ENCODE measurements around the gene HOXB3. TPM values are rescaled to one million over a fixed set of nuclear protein-coding genes. Genes with fewer than 3 reads are reported as not detected.

The HOXB3 gene
- total and polyA plus RNA-seq, 7 donors = 6.2 to 64.3 (median 25.3) TPM

DNA sequence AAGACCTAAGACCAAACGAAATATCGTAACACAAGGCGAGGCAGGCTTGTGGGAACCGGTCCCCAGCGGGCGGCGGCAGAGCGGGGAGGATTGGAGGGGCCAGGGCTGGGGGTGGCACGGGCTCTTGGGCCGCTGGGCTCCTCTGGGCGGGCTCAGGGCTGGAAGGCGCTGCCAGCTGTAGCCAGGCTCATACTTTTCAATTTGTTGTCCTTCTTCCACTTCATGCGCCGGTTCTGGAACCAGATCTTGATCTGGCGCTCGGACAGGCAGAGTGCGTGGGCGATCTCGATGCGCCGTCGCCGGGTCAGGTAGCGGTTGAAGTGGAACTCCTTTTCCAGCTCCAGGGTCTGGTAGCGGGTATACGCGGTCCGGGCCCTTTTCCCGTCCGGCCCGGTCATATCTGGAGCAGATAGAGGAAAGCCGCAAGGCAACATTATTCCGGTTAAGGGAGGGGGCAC lies 2.0 kb upstream of the HOXB3 start:
- Histone ChIP-seq H3K27ac (peak overlapping the region in 3 of 4 donors; percentile 95 to 99 (median 97)), H3K36me3 (no peaks in the 10 kb centered on the region), H3K4me1 (peaks cover 0 to 59% (median 48%) of the 10 kb centered on the region in 4 donors), H3K4me3 (peak overlapping the region; percentile 36 to 70 (median 56)), H3K27me3 (peaks cover 0 to 7% (median 0%) of the 10 kb centered on the region in 3 donors), H3K9me3 (no peaks in the 10 kb centered on the region)
- intact Hi-C loops (cut with DNase I) = loop anchor here (2.0 kb wide), 2 partner anchors 99 to 241 kb away; no protein-coding TSS in a partner anchor
- DNase-seq = no peak
- WGBS, 2 donors = 31 to 71% methylated on average over 33 of the region's 33 CpGs
- TF ChIP-seq, protein P1, sequence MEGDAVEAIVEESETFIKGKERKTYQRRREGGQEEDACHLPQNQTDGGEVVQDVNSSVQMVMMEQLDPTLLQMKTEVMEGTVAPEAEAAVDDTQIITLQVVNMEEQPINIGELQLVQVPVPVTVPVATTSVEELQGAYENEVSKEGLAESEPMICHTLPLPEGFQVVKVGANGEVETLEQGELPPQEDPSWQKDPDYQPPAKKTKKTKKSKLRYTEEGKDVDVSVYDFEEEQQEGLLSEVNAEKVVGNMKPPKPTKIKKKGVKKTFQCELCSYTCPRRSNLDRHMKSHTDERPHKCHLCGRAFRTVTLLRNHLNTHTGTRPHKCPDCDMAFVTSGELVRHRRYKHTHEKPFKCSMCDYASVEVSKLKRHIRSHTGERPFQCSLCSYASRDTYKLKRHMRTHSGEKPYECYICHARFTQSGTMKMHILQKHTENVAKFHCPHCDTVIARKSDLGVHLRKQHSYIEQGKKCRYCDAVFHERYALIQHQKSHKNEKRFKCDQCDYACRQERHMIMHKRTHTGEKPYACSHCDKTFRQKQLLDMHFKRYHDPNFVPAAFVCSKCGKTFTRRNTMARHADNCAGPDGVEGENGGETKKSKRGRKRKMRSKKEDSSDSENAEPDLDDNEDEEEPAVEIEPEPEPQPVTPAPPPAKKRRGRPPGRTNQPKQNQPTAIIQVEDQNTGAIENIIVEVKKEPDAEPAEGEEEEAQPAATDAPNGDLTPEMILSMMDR (IDR thresholded peaks at IDR 0.05) = no peak
- TF ChIP-seq EP300 (IDR thresholded peaks at IDR 0.05) (no peak), POLR2AphosphoS5 (IDR thresholded peaks at IDR 0.05) (peak in 1 of 4 donors; percentile 20), POLR2A (IDR thresholded peaks at IDR 0.05) (no peak)

GRCh38 chr17:48591255-48592056 lies 1.4 kb upstream of the HOXB3 start:
- no peaks in the 10 kb centered on the region for H3K36me3 ChIP-seq
- H3K4me1 ChIP-seq = peaks cover 0 to 59% (median 48%) of the 10 kb centered on the region in 4 donors
- peak overlapping the region; percentile 36 to 70 (median 56) for H3K4me3 ChIP-seq
- no peak for DNase-seq
- H3K9me3 ChIP-seq = no peaks in the 10 kb centered on the region
- intact Hi-C loops (cut with DNase I) = loop anchor here (2.0 kb wide), 2 partner anchors 99 to 241 kb away; no protein-coding TSS in a partner anchor
- TF ChIP-seq, protein P1 (IDR thresholded peaks at IDR 0.05) = no peak
- no peak for TF ChIP-seq POLR2A (IDR thresholded peaks at IDR 0.05)
- TF ChIP-seq POLR2AphosphoS5 (IDR thresholded peaks at IDR 0.05) = no peak
- no peak for TF ChIP-seq EP300 (IDR thresholded peaks at IDR 0.05)
- H3K27ac ChIP-seq = peak overlapping the region in 3 of 4 donors; percentile 95 to 99 (median 97)
- H3K27me3 ChIP-seq = peaks cover 0 to 7% (median 0%) of the 10 kb centered on the region in 3 donors
- 78 to 87% methylated on average over 10 of the region's 10 CpGs for WGBS, 2 donors

GRCh38 chr17:48590607-48591161 lies 643 bp upstream of the HOXB3 start:
- no peak for DNase-seq
- Histone ChIP-seq H3K4me3 (peak overlapping the region; percentile 36 to 70 (median 56)), H3K27me3 (peaks cover 0 to 7% (median 0%) of the 10 kb centered on the region in 3 donors), H3K27ac (peak overlapping the region in 3 of 4 donors; percentile 95 to 99 (median 97)), H3K9me3 (no peaks in the 10 kb centered on the region), H3K4me1 (peaks cover 0 to 55% (median 42%) of the 10 kb centered on the region in 4 donors), H3K36me3 (no peaks in the 10 kb centered on the region)
- peak in 1 of 4 donors; percentile 3 for TF ChIP-seq POLR2AphosphoS5 (IDR thresholded peaks at IDR 0.05)
- TF ChIP-seq EP300 (IDR thresholded peaks at IDR 0.05) = no peak
- intact Hi-C loops (cut with DNase I) = no loop called here

DNA sequence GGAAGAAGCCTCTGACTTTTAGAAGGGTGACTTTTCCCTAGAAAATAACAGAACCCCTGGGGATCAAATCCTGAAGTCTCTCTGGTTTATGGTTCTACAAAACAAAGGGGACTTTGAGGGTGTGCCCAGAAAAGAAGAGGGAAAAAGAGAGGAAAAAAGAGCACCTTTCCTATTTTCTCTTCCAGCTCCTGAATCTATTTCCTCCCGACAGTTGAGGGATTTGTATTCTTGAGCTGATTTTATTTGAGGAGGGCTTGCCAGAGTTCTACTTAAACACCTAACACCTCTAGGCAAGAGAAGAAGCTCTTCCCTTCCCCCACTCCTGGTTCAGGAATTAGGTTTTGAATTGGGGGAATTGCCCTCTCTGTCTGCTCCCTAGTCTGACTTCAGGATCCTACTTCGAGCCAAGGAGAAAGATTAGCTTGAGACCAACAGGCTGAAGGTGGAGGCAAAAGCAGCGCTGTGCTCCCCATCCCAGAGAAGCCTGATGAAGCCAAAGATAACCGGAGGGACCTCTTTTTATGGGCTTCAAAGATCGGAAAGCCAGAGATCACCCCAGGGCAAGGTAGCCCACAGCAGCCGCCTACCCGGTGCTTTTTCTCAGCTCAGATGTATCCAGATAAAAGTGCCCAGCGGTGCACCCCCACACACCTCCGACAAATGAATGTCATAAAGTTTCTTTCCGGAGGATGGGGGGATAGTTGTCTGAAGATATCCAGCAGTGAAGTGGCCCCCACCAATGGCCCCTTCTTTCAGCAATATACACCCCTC lies 796 bp downstream of the HOXB3 start:
- peak overlapping the region in 3 of 4 donors; percentile 95 to 99 (median 97) for H3K27ac ChIP-seq
- H3K4me3 ChIP-seq = peak overlapping the region; percentile 36 to 70 (median 56)
- WGBS, 2 donors = 38 to 75% methylated on average over 10 of the region's 10 CpGs
- no peak for DNase-seq
- H3K4me1 ChIP-seq = peaks cover 0 to 49% (median 36%) of the 10 kb centered on the region in 4 donors
- no peaks in the 10 kb centered on the region for H3K27me3 ChIP-seq
- no peak for TF ChIP-seq POLR2A (IDR thresholded peaks at IDR 0.05)
- no peak for TF ChIP-seq POLR2AphosphoS5 (IDR thresholded peaks at IDR 0.05)
- TF ChIP-seq, protein P1 (IDR thresholded peaks at IDR 0.05) = no peak
- TF ChIP-seq EP300 (IDR thresholded peaks at IDR 0.05) = no peak
- intact Hi-C loops (cut with DNase I) = no loop called here
- no peaks in the 10 kb centered on the region for H3K36me3 ChIP-seq
- H3K9me3 ChIP-seq = no peaks in the 10 kb centered on the region

All from sigmoid colon (tissue), 7 donors.